ENCODE data around the gene B4GALT5.

- TF ChIP-seq POLR2A (IDR thresholded peaks at IDR 0.05): no peak
- TF ChIP-seq CTCF (IDR thresholded peaks at IDR 0.05): no peak
These were observed 29.3 kb upstream of the B4GALT5 start for GRCh38 chr20:49742948-49743347.
